NCI-H446 treated with DMSO at 0.1 percent for 48 hours (cell line): Measurements from ENCODE around the gene TMEM38B.
"Not testable (repeated sequence)": the region's sequence is repeated elsewhere in the genome, so short reads cannot be mapped to it uniquely, and the experiment has no call there.

Experiments used
- DNase-seq: peaks from one replicate; lab custom pipeline; 2025; lab: John Stamatoyannopoulos, UW

Gene TMEM38B

GRCh38 chr9:105681724-105682123, 12.6 kb upstream of the TMEM38B start:
- DNase-seq = no peak

DNA sequence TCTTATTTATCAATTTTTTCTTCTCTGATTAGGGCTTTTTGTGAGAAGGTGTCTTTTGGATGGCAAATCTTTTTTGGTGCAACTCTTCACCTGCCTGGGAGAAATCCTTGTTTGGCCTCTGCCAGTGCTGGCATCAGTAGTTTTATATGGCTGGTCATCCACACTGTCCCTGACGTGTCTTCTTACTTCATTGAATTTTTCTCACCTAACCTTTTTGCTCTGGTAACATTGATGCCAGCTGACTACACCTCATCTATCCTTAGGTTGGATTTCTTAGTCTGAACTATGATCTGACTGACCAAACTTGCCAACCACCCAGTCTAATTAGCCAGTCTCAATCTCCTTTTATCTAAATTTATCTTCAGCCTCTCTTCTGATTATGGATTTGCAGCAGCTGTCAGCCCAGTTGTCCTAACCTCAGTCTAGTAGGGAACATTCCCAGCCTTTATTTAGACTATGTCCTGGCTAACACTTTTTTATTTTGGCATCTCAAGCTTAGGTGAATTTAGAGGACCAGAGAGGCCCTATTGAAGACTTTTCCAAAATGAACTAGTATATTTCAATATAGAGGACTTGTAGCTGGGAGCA, 10.6 kb upstream of the TMEM38B start:
- no peak for DNase-seq

GRCh38 chr9:105686936-105687335, 7.4 kb upstream of the TMEM38B start:
- DNase-seq = no peak

- no peak for DNase-seq
These were observed 3.6 kb upstream of the TMEM38B start for GRCh38 chr9:105690742-105691141.

GRCh38 chr9:105693435-105694189, 729 bp upstream of the TMEM38B start:
- no peak for DNase-seq

GRCh38 chr9:105694848-105695581, 674 bp downstream of the TMEM38B start:
- DNase-seq = no peak

DNA sequence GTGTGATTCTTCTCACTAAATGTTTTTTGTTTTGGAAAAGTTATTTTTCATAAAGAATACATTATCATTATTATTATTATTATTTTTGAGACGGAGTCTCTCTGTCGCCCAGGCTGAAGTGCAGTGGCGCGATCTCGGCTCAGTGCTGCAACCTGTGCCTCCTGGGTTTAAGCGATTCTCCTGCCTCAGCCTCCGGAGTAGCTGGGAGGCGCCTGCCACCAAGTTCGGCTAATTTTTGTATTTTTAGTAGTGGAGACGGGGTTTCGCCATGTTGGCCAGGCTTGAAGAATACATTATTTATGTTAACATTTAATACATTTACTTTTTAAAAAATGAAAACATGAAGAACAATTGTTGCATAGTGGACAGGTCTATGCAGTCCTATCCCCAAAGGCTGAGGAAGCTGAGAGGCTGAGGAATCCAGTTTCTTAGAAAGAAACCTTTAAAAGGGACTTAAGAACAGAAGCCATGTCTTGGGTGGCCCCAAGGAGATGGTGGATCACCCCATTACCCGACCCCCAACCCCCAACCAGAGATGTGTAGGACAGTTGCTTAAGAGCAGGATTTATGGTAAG, 2.0 kb downstream of the TMEM38B start:
- DNase-seq = no peak

GRCh38 chr9:105697871-105698270, 3.5 kb downstream of the TMEM38B start:
- DNase-seq = no peak

DNA sequence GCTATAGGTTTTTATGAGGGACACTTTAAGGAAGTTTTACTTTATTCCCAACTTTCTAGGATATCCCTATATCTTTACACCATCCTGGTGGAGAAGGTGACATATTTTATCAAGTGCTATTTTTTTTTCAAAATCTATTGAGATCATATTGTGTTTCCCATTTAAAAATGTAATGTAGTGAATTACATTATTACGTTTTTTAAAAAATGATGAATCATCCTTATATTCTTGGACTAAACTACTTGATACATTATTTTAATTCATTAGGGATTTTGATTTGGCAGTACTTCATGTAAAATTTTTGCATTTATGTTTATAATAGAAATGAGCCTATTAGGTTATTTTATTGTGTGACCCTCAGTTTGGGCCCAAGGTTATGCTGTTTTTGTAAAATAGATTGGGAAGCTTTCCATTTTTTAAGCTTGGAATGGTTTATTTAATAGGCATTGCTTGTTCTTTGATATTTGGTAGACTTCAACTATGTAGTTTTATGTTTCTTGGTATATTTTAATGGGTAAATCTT, 4.1 kb downstream of the TMEM38B start:
- DNase-seq = no peak

DNA sequence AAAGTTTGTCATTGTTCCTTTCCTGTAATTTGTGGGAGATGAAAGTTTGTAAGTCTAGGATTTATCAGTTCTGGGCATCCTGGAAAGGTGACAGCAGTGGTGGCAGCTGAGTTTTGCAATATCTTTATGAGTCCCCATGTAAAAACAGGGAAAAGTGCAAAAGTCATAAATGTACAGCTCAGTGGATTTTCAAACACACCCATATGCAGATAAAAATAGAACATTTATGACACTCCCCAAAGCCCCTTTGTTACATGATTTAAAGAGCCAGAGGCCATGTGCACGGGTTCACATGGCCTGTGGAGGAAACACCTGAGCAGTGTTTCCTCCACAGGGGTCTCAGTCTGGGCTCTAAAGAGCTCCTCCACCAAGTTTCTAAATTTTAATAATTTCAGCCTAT, 6.3 kb downstream of the TMEM38B start:
- DNase-seq = no peak

- DNase-seq = no peak
These were observed 6.8 kb downstream of the TMEM38B start for GRCh38 chr9:105701145-105701544.

DNA sequence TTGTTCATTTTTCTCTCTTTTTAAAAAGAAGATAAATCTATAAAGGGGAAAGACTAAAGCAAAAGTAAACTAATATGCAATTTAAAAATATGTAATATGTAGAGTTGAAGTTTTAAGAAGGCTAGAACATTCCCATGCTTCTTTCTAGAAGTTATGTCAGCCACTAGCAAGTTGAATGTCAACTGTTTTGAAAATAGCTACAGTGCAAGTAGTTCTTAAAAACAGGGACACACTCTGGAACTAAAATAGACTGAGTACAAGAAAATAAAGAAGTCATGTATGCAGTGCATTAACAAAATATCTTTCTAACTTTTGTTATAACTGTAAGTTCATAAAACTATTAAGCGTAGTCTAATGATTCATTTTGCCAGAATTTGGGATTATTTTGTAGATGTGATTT, 7.9 kb downstream of the TMEM38B start:
- no peak for DNase-seq

DNA sequence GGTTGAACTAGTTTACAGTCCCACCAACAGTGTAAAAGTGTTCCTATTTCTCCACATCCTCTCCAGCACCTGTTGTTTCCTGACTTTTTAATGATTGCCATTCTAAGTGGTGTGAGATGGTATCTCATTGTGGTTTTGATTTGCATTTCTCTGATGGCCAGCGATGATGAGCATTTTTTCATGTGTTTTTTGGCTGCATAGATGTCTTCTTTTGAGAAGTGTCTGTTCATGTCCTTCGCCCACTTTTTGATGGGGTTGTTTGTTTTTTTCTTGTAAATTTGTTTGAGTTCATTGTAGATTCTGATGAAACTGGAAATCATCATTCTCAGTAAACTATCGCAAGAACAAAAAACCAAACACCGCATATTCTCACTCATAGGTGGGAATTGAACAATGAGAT, 9.3 kb downstream of the TMEM38B start:
- not testable (repeated sequence) for DNase-seq

GRCh38 chr9:105706156-105706555, 11.8 kb downstream of the TMEM38B start:
- no peak for DNase-seq

- no peak for DNase-seq
These were observed 14.1 kb downstream of the TMEM38B start for GRCh38 chr9:105708405-105708804.

DNA sequence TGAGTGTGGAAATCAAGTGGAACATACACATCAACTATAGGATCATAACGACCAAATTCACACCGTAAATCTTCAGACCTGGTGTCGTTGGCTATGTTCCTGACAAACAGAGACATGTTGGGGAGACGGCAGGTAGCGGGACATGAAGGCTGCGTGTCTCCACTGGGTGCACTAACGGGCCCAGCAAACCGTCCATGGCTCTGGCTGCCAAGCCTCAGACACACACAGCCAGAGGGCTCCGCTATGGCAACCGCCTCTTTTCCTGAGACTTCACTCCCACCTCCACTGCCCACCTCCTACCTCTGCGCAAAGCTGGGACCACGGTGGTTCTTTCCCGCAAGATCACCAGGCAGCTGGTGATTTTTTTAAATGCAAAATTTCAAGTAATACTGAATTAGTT, 16.3 kb downstream of the TMEM38B start:
- no peak for DNase-seq

DNA sequence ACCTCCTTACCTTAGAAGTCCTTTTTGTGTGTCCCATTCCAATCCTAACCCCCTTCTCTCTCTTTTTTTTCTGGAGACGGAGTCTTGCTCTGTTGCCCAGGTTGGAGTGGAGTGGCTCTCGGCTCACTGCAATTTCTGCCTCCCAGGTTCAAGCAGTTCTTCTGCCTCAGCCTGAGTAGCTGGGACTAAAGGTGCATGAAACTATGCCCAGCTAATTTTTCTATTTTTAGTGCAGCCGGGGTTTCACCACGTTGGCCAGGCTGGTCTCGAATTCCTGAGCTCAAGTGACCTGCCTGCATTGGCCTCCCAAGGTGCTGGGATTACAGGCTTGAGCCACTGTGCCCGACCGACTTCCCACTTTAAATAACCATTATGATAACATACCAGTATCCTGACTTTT, 17.5 kb downstream of the TMEM38B start:
- DNase-seq = no peak

DNA sequence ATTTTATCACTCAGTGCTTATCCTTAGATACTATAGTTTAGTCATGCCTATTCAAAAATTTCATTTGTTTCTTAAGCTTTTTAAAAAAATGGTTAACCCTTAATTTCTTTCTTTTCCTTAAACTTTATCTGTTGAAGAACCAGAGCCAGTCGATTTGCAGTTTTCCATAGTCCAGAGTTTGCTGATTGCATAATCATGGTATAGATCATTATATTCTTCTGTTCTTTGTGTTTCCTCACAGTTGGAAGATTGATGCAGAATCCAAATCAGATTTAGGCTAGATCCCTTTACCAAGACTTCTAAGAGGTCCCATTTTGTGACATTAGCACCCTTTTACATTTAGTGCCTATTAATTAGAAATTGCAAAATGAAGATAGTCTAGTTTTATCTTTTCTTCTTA, 18.0 kb downstream of the TMEM38B start:
- no peak for DNase-seq

DNA sequence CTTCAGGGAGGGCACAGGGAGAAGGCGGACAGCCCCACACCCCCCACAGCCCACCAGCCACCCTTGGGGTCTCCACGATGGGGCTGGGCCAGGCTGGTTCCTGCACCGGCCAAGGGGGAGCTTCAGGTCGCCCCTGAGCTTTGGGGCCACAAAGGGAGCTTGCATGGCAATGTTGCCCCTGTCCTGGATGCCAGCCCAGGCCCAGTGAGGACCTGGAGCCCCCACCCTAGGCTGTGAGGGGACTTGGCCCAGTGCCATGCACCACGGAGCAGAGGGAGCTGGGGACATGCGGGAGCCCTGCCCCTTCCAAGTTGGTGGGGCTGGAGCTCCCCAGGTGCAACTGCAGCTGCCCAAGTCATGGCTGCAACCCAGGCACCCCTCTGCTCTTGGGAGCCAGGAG, 18.4 kb downstream of the TMEM38B start:
- DNase-seq = no peak

GRCh38 chr9:105713260-105714019, 19.1 kb downstream of the TMEM38B start:
- DNase-seq = no peak

DNA sequence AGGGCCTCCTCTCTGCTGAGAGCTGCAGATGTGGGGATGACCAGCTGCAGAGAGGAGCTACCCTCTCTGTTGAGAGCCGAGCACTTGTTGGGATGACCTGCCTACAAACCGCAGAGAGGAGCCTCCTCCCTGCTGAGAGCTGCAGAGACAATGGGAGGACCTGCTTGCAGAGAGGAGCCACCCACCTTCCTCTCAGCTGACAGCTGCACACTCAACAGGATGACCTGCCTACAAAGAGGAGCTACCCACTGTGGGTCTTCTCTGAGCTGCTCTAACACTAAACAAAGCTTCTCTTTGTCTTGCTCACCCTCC, 19.6 kb downstream of the TMEM38B start:
- no peak for DNase-seq

DNA sequence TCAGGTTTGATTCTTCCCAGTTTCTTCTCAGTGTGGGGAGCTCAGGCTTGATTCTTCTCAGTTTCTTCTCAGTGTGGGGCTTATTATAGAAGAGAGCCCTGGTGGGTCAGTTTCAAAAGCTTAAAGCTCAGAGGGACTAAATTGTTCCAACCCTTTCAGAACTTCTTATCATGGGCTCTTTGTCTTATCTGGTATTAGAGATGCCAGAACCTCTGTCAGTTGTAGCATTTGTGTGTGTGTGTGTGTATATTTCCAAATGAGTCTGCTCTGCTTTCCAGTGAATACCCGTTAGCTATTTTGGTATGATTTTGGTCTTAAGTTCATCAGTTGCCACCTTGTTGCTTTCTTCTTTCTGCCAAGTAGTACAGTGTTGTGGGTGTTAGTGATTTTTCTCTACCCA, 21.8 kb downstream of the TMEM38B start:
- DNase-seq = no peak
